LNCaP clone FGC (cell line): ENCODE results near the gene ZBTB20.

Source experiments
- DNase-seq: peaks from one replicate; pipeline ENCODE4 v3.0.0-alpha.2; 2011; ENCODE audit warnings: low read depth
- H3K4me3 ChIP-seq: 2 replicates; pipeline ENCODE4 v1.5.1; 2011; ENCODE audit warnings: mild to moderate bottlenecking, low read depth, low read length, control low read depth
- CTCF ChIP-seq: IDR thresholded peaks from 2 replicates; pipeline ENCODE4 v1.5.1; 2012; ENCODE audit warnings: mild to moderate bottlenecking; ENCODE audit not compliant: control insufficient read depth, insufficient read depth; ENCODE audit errors: extremely low read depth

The ZBTB20 gene

GRCh38 chr3:114941626-114942309 is 205.3 kb downstream of the ZBTB20 start:
- TF ChIP-seq CTCF: no peak
- peak; percentile 8 for DNase-seq

GRCh38 chr3:114939920-114940319 is 207.2 kb downstream of the ZBTB20 start:
- no peak for TF ChIP-seq CTCF
- H3K4me3 ChIP-seq: no peak overlapping the region
- DNase-seq: no peak

More at GRCh38 chr3:114941626-114942309, 205.3 kb downstream of the ZBTB20 start:
- H3K4me3 ChIP-seq: no peak overlapping the region

GRCh38 chr3:114933407-114933806 is 213.7 kb downstream of the ZBTB20 start:
- no peak for TF ChIP-seq CTCF
- no peak overlapping the region for H3K4me3 ChIP-seq
- DNase-seq: no peak

GRCh38 chr3:114929971-114930732 is 216.9 kb downstream of the ZBTB20 start:
- TF ChIP-seq CTCF: no peak
- DNase-seq: no peak
- no peak overlapping the region for H3K4me3 ChIP-seq

GRCh38 chr3:114928989-114929640 is 218.0 kb downstream of the ZBTB20 start:
- no peak overlapping the region for H3K4me3 ChIP-seq
- no peak for TF ChIP-seq CTCF
- DNase-seq: no peak

- TF ChIP-seq CTCF: no peak
- DNase-seq: no peak
- H3K4me3 ChIP-seq: no peak overlapping the region
Measured at GRCh38 chr3:114904633-114905032, 242.5 kb downstream of the ZBTB20 start.
